Uterus (tissue), 4 donors: ENCODE measurements around the gene ASPHD2. TPM values are rescaled to one million over a fixed set of nuclear protein-coding genes. Genes with fewer than 3 reads are reported as not detected.
"Not testable (repeated sequence)": the region's sequence is repeated elsewhere in the genome, so short reads cannot be mapped to it uniquely, and the experiment has no call there.

Experiments used
- DNase-seq, 2 donors: peaks; one replicate each; pipeline ENCODE4 v3.0.0-alpha.2; 2019 to 2020
- H3K27ac ChIP-seq, 2 donors: fragments of 200-600 bp; sonication (generic); 1 replicate in 1 of 2; 2 replicates in 1 of 2; pipeline ENCODE4 v1.5.1; 2016 to 2018
- H3K27me3 ChIP-seq, 2 donors: fragments of 200-600 bp; sonication (generic); one replicate each; pipeline ENCODE4 v1.5.1; 2018 to 2019; ENCODE audit warnings: control low read depth in 1 of 2
- H3K36me3 ChIP-seq, 2 donors: fragments of 200-600 bp; sonication (generic); one replicate each; pipeline ENCODE4 v1.5.1; 2019; ENCODE audit warnings: control low read depth in 1 of 2
- H3K4me1 ChIP-seq, 2 donors: fragments of 200-600 bp; sonication (generic); one replicate each; pipeline ENCODE4 v1.5.1; 2018 to 2019; ENCODE audit warnings: control low read depth in 1 of 2
- H3K4me3 ChIP-seq, 2 donors: fragments of 200-600 bp; sonication (generic); 1 replicate in 1 of 2; 2 replicates in 1 of 2; pipeline ENCODE4 v1.5.1; 2018 to 2019; ENCODE audit warnings: mild to moderate bottlenecking in 1 of 2
- H3K9me3 ChIP-seq, 2 donors: fragments of 200-600 bp; sonication (generic); one replicate each; pipeline ENCODE4 v1.5.1; 2019; ENCODE audit warnings: control low read depth in 1 of 2
- POLR2A ChIP-seq, 2 donors: fragments of 450-650 bp; IDR thresholded peaks; one replicate each; pipeline ENCODE4 v1.6.1; 2016; ENCODE audit warnings: antibody characterized with exemption in 2 of 2, mild to moderate bottlenecking in 1 of 2, moderate library complexity in 1 of 2
- intact Hi-C: fragments of 100-400 bp; cut with DNase I; formaldehyde crosslinking; loops from one replicate; pipeline ENCODE4 v1.15.1; 2023; ENCODE audit warnings: low total_unique reads
- total RNA-seq, 4 donors: library from RNA; depleted of rRNA in 3 of 4; stranded (reverse); fragments of >200 nt in 3 of 4; gene quantifications; one replicate each; pipeline versions ENCODE4 v1.1.0 to v1.2.4, GENCODE V29; 2014 to 2023
- TF ChIP-seq, protein P1 (sequence below), 4 experiments: fragments of 200-600 bp in 2 of 4; fragments of 450-650 bp in 2 of 4; sonication (generic) in 2 of 4; IDR thresholded peaks; one replicate each; pipeline ENCODE4 v1.5.1; 2016 to 2019; ENCODE audit warnings: antibody characterized with exemption in 4 of 4, mild to moderate bottlenecking in 2 of 4, moderate library complexity in 1 of 4
- donor health status: DM: yes; HTN: yes; CAD: no.

The ASPHD2 gene
- total RNA-seq, 4 donors from 2014 or later, result 0.83 to 1.8 TPM; not detected in 2

DNA sequence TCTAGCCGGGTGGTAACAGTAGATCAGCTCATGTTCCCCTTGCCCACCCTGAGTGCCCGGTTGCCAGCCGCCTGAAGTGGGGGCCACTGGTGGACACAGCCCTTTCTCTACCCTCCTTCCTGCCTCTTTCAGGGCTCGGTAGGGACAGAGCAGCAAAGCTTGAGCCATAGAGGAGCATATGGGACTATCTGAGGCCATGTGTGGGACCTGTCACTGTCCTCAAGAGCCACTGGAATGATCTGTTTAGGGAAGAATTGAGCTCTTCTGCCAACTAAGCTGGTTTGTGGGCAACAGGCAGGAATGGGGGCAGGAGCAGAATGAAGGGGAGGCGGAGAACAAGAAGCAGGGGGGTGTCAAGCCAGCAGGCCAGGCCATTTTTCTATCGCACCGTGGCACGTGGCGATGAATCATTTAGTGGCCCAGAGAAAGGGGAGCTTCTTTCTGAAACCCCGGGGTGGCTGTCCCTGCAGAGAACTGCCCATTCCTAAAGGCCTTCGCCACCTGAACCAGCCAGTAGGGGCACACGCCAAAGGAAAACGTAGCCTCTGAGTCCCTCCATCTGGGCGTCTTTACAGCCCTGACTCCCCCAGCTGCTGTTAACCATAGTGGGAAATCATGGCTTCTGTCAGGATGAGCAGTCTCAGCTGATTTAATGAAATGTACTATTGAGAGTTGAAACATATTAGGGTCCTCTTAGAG lies 8.8 kb downstream of the ASPHD2 start:
- Histone ChIP-seq H3K9me3 (no peaks in the 10 kb centered on the region), H3K4me1 (no peaks in the 10 kb centered on the region), H3K27me3 (no peaks in the 10 kb centered on the region), H3K36me3 (no peaks in the 10 kb centered on the region), H3K4me3 (no peak overlapping the region), H3K27ac (no peak overlapping the region)
- no peak for TF ChIP-seq POLR2A (IDR thresholded peaks at IDR 0.05)
- TF ChIP-seq, protein P1, sequence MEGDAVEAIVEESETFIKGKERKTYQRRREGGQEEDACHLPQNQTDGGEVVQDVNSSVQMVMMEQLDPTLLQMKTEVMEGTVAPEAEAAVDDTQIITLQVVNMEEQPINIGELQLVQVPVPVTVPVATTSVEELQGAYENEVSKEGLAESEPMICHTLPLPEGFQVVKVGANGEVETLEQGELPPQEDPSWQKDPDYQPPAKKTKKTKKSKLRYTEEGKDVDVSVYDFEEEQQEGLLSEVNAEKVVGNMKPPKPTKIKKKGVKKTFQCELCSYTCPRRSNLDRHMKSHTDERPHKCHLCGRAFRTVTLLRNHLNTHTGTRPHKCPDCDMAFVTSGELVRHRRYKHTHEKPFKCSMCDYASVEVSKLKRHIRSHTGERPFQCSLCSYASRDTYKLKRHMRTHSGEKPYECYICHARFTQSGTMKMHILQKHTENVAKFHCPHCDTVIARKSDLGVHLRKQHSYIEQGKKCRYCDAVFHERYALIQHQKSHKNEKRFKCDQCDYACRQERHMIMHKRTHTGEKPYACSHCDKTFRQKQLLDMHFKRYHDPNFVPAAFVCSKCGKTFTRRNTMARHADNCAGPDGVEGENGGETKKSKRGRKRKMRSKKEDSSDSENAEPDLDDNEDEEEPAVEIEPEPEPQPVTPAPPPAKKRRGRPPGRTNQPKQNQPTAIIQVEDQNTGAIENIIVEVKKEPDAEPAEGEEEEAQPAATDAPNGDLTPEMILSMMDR (IDR thresholded peaks at IDR 0.05), result no peak
- no peak for DNase-seq
- intact Hi-C loops, result no loop called here

DNA sequence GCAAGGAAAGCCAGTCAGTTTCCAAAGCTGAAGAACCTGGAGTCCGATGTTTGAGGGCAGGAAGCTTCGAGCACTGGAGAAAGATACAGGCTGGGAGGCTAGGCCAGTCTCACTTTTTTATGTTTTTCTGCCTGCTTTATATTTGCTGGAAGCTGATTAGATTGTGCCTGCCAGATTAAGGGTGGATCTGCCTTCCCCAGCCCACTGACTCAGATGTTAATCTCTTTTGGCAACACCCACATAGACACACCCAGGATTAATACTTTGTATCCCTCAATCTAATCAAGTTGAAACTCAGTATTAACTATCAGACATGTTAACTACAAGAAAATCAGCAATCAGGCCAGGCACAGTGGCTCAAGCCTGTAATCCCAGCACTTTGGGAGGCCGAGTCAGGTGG lies 9.7 kb downstream of the ASPHD2 start:
- H3K36me3 ChIP-seq, H3K4me3 ChIP-seq, DNase-seq, H3K27me3 ChIP-seq, H3K9me3 ChIP-seq, intact Hi-C loops, H3K4me1 ChIP-seq, H3K27ac ChIP-seq: not testable (repeated sequence)

DNA sequence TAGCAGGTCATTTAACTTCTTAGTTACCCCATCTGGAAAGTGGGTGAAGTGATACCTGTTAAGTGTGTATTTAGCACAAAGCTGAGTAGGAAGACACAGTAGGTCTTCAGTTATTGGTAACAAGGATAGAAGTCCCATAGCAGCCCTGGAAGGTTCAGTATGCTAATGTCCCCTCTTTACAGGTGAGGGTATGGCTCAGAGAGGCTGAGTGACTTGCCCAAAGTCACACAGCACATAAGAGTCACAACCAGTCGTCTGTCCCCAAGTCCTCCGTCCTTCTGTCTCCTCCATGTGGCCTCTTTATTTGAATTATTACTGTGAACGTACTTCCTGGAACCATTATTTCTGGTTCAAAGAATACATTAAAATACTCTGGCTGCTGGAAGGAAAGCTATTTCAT lies 10.5 kb downstream of the ASPHD2 start:
- intact Hi-C loops, result no loop called here
- no peaks in the 10 kb centered on the region for H3K36me3 ChIP-seq

DNA sequence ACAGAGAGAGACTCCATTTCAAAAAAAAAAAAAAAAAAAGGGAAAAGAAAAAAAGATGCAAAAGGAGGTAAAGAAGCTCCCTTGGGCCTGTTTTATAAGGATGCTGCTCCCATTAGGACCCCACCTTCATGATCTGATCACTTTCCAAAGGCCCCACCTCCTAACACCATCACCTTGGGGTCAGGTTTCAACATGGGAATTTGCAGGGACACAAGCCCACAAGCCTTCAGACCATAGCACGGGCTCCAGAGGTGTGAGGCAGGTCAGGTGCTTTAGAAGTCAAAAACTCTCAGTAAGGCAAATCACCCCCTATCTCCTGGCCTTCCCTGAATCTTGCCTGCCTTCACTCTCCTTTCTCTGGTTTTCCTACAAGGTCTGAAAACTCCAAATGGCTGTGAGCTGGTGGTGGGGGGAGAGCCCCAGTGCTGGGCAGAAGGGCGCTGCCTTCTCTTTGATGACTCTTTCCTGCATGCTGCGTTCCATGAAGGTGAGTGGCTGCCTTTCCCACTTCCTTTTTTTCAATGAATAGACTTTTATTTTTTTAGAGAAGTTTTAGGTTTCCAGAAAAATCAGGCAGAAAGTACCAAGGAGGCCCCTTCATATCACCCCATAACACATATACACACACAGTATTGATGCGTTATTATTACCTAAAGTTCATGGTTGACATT lies 13.2 kb downstream of the ASPHD2 start:
- DNase-seq, result no peak
- no peaks in the 10 kb centered on the region for H3K36me3 ChIP-seq
- H3K4me1 ChIP-seq, result no peaks in the 10 kb centered on the region
- intact Hi-C loops, result no loop called here
- no peak overlapping the region for H3K4me3 ChIP-seq
- no peak overlapping the region for H3K27ac ChIP-seq
- TF ChIP-seq, protein P1 (IDR thresholded peaks at IDR 0.05), result no peak
- no peak for TF ChIP-seq POLR2A (IDR thresholded peaks at IDR 0.05)
- H3K27me3 ChIP-seq, result no peaks in the 10 kb centered on the region
- H3K9me3 ChIP-seq, result no peaks in the 10 kb centered on the region

More for the DNA sequence above, 10.5 kb downstream of the ASPHD2 start:
- Histone ChIP-seq H3K27me3 (no peaks in the 10 kb centered on the region), H3K9me3 (no peaks in the 10 kb centered on the region), H3K4me1 (no peaks in the 10 kb centered on the region), H3K27ac (no peak overlapping the region), H3K4me3 (no peak overlapping the region)
- DNase-seq, result no peak
- no peak for TF ChIP-seq POLR2A (IDR thresholded peaks at IDR 0.05)
- TF ChIP-seq, protein P1 (IDR thresholded peaks at IDR 0.05), result no peak

DNA sequence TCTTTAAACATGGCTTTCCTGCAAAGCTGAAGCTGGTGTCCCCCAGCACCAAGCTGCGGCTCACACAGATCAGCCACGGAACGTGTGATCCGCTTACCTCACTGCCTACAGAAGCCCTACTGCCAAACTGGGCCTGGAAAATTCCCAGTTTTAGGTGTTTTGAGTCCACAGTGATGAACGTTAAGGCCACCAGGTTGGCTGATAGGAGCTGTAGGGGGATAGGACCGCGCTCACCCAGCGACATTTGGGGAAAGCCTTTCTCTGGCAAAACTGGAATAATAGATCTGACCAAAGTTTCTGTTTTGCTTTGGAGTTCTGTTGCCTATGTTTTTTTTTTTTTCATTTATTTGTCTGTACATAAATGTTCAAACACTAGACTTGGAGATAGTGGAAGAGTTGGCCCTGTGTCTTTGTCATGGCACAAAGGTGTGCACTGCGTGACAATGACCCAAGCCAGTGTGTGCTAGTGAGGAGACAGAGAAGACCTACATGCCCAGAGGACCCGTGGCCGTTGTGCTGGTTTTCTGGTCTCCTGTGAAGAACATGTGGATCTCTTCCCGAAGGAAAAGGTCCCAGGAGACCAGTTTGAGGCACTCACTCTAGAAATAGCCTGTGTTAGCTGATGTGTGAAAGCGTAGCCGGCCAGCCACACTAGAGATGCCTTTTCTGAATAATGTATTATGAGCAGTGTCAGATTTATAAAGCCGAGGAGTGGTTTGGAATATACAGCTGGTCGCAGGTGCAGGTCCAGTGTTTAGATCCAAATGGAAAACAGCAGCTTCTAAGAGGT lies 15.0 kb downstream of the ASPHD2 start:
- intact Hi-C loops, result no loop called here
- no peak for TF ChIP-seq POLR2A (IDR thresholded peaks at IDR 0.05)
- TF ChIP-seq, protein P1 (IDR thresholded peaks at IDR 0.05), result no peak

More for the DNA sequence above, 15.0 kb downstream of the ASPHD2 start:
- H3K27me3 ChIP-seq, result no peaks in the 10 kb centered on the region
- DNase-seq, result no peak
- no peak overlapping the region for H3K4me3 ChIP-seq
- H3K9me3 ChIP-seq, result no peaks in the 10 kb centered on the region
- H3K27ac ChIP-seq, result no peak overlapping the region
- H3K36me3 ChIP-seq, result no peaks in the 10 kb centered on the region
- no peaks in the 10 kb centered on the region for H3K4me1 ChIP-seq
